ENCODE data around the gene ALK.

ALK gene

DNA sequence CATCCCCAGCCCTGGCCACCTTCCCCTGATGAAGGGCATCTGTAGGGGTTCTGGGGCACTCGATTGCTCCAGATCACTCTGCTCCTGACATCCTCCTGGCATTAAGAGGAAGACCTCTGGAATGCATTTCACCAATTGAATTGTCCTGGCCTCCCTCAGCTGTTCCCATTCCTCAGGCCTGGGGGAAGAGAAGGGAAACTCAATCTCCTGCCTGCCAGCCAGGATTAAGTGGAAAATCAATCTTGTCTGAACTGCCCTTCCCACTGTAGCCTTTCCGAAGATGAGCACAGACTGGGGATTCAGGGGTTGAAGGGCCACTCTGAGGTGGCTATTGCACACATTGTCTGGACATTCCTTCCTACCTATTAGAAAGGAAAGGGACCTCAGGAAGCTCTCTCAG lies 99.8 kb downstream of the ALK start:
- no peak overlapping the region for H3K4me3 ChIP-seq (ENCODE audit: low read depth, low read length)
- TF ChIP-seq, protein P1, sequence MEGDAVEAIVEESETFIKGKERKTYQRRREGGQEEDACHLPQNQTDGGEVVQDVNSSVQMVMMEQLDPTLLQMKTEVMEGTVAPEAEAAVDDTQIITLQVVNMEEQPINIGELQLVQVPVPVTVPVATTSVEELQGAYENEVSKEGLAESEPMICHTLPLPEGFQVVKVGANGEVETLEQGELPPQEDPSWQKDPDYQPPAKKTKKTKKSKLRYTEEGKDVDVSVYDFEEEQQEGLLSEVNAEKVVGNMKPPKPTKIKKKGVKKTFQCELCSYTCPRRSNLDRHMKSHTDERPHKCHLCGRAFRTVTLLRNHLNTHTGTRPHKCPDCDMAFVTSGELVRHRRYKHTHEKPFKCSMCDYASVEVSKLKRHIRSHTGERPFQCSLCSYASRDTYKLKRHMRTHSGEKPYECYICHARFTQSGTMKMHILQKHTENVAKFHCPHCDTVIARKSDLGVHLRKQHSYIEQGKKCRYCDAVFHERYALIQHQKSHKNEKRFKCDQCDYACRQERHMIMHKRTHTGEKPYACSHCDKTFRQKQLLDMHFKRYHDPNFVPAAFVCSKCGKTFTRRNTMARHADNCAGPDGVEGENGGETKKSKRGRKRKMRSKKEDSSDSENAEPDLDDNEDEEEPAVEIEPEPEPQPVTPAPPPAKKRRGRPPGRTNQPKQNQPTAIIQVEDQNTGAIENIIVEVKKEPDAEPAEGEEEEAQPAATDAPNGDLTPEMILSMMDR (IDR thresholded peaks at IDR 0.05; ENCODE audit: low read depth, low read length, missing control alignments), result no peak
- in situ Hi-C loops (cut with HindIII; ENCODE audit: low sequenced_read_pairs), result no loop called here
- no peak for DNase-seq (ENCODE audit: low read depth)

GRCh38 chr2:29819570-29819969 lies 101.8 kb downstream of the ALK start:
- DNase-seq (ENCODE audit: low read depth), result no peak
- no peak overlapping the region for H3K4me3 ChIP-seq (ENCODE audit: low read depth, low read length)
- in situ Hi-C loops (cut with HindIII; ENCODE audit: low sequenced_read_pairs), result no loop called here
- TF ChIP-seq, protein P1 (IDR thresholded peaks at IDR 0.05; ENCODE audit: low read depth, low read length, missing control alignments), result no peak

GRCh38 chr2:29817801-29818680 lies 103.3 kb downstream of the ALK start:
- DNase-seq (ENCODE audit: low read depth), result no peak
- no peak overlapping the region for H3K4me3 ChIP-seq (ENCODE audit: low read depth, low read length)
- in situ Hi-C loops (cut with HindIII; ENCODE audit: low sequenced_read_pairs), result no loop called here
- TF ChIP-seq, protein P1 (IDR thresholded peaks at IDR 0.05; ENCODE audit: low read depth, low read length, missing control alignments), result no peak

DNA sequence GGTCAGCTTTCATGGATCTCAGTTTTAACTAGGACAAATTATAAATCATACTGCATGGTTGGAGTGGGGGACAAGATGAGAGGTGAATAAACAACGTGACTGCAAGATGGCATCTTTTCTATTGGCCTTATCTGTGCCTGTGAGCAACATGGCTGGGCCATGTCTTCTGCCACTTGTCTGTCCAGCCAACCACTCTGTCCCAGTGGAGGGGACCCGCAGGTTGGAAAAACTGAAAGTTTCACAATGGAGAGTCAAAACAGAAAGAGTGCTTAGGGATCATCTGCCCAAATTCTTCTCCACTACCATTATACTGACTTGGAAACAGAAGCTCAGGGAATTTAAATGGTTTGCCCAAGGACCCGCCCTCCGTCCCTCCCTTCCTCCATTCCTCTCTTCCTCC lies 104.1 kb downstream of the ALK start:
- TF ChIP-seq, protein P1 (IDR thresholded peaks at IDR 0.05; ENCODE audit: low read depth, low read length, missing control alignments), result no peak
- in situ Hi-C loops (cut with HindIII; ENCODE audit: low sequenced_read_pairs), result no loop called here
- no peak overlapping the region for H3K4me3 ChIP-seq (ENCODE audit: low read depth, low read length)
- no peak for DNase-seq (ENCODE audit: low read depth)

DNA sequence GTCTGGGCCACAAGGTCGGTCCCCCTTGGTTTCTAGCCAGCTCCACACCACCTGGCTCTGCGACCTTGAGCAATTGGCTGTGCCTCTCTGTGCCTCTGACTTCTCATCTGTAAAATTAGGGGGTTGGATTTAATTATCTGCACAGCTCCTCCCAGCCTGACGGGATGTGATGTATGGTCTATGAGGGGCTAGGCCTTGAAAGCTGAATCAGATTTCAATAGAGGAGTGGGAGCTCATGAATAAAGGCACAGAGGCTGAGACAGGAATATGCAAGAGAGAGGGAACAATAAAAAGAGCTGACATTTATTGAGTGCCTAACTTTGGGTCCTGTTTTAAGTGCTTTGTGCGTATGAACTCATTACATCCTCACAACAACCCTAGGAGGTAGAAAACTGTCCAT lies 104.7 kb downstream of the ALK start:
- H3K4me3 ChIP-seq (ENCODE audit: low read depth, low read length), result no peak overlapping the region
- DNase-seq (ENCODE audit: low read depth), result no peak
- in situ Hi-C loops (cut with HindIII; ENCODE audit: low sequenced_read_pairs), result no loop called here
- TF ChIP-seq, protein P1 (IDR thresholded peaks at IDR 0.05; ENCODE audit: low read depth, low read length, missing control alignments), result no peak

- no peak overlapping the region for H3K4me3 ChIP-seq (ENCODE audit: low read depth, low read length)
- in situ Hi-C loops (cut with HindIII; ENCODE audit: low sequenced_read_pairs), result no loop called here
- TF ChIP-seq, protein P1 (IDR thresholded peaks at IDR 0.05; ENCODE audit: low read depth, low read length, missing control alignments), result no peak
- DNase-seq (ENCODE audit: low read depth), result no peak
Observed at GRCh38 chr2:29811378-29811777, 110.0 kb downstream of the ALK start.

All from astrocyte of the cerebellum (primary cell).